GM23338 (cell line): ENCODE results near the gene RANGRF. TPM values are rescaled to one million over a fixed set of nuclear protein-coding genes. Genes with fewer than 3 reads are reported as not detected.

Experiments used
- EZH2 ChIP-seq: fragments of 200-600 bp; sonication (generic); IDR thresholded peaks from one replicate; pipeline ENCODE4 v1.8.0; 2017; ENCODE audit warnings: antibody characterized with exemption, mild to moderate bottlenecking, low read depth; ENCODE audit not compliant: unreplicated experiment
- polyA plus RNA-seq: library from polyadenylated mRNA; unstranded; fragments of >200 nt; fragmentation: Nextera tagmentation; extraction: Ambion mirVana; gene quantifications from 2 replicates; pipeline ENCODE4 v1.2.1, GENCODE V29; 2016
- total RNA-seq: library from RNA; depleted of rRNA; stranded (reverse); fragments of >200 nt; shearing (Covaris generic); gene quantifications from 2 replicates; pipeline ENCODE4 v1.2.3, GENCODE V29; 2014
- TF ChIP-seq, protein P1 (sequence below): IDR thresholded peaks from one replicate; pipeline ENCODE4 v1.6.1; 2018; ENCODE audit warnings: antibody characterized with exemption; ENCODE audit not compliant: unreplicated experiment
- TF ChIP-seq, protein P2 (sequence below): fragments of 250-450 bp; sonication (Bioruptor Pico); IDR thresholded peaks from 2 replicates; pipeline ENCODE4 v1.5.0; 2020; ENCODE audit warnings: mild to moderate bottlenecking, moderate library complexity
- TF ChIP-seq, protein P3 (sequence below), 2 experiments: fragments of 200-600 bp in 1 of 2; sonication (generic) in 1 of 2; conservative IDR thresholded peaks; 2 replicates each; pipeline versions ENCODE4 v1.5.1 to v1.6.1; 2016 to 2017; ENCODE audit warnings: antibody characterized with exemption in 2 of 2, low read depth in 2 of 2, mild to moderate bottlenecking in 2 of 2, moderate library complexity in 1 of 2

The RANGRF gene
- total and polyA plus RNA-seq, 2 experiments from 2014 or later, result 11.2 to 52.4 TPM

GRCh38 chr17:8266648-8267479 lies 21.6 kb upstream of the RANGRF start (continued):
- TF ChIP-seq, protein P1, sequence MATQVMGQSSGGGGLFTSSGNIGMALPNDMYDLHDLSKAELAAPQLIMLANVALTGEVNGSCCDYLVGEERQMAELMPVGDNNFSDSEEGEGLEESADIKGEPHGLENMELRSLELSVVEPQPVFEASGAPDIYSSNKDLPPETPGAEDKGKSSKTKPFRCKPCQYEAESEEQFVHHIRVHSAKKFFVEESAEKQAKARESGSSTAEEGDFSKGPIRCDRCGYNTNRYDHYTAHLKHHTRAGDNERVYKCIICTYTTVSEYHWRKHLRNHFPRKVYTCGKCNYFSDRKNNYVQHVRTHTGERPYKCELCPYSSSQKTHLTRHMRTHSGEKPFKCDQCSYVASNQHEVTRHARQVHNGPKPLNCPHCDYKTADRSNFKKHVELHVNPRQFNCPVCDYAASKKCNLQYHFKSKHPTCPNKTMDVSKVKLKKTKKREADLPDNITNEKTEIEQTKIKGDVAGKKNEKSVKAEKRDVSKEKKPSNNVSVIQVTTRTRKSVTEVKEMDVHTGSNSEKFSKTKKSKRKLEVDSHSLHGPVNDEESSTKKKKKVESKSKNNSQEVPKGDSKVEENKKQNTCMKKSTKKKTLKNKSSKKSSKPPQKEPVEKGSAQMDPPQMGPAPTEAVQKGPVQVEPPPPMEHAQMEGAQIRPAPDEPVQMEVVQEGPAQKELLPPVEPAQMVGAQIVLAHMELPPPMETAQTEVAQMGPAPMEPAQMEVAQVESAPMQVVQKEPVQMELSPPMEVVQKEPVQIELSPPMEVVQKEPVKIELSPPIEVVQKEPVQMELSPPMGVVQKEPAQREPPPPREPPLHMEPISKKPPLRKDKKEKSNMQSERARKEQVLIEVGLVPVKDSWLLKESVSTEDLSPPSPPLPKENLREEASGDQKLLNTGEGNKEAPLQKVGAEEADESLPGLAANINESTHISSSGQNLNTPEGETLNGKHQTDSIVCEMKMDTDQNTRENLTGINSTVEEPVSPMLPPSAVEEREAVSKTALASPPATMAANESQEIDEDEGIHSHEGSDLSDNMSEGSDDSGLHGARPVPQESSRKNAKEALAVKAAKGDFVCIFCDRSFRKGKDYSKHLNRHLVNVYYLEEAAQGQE, result no peak
- TF ChIP-seq, protein P2, sequence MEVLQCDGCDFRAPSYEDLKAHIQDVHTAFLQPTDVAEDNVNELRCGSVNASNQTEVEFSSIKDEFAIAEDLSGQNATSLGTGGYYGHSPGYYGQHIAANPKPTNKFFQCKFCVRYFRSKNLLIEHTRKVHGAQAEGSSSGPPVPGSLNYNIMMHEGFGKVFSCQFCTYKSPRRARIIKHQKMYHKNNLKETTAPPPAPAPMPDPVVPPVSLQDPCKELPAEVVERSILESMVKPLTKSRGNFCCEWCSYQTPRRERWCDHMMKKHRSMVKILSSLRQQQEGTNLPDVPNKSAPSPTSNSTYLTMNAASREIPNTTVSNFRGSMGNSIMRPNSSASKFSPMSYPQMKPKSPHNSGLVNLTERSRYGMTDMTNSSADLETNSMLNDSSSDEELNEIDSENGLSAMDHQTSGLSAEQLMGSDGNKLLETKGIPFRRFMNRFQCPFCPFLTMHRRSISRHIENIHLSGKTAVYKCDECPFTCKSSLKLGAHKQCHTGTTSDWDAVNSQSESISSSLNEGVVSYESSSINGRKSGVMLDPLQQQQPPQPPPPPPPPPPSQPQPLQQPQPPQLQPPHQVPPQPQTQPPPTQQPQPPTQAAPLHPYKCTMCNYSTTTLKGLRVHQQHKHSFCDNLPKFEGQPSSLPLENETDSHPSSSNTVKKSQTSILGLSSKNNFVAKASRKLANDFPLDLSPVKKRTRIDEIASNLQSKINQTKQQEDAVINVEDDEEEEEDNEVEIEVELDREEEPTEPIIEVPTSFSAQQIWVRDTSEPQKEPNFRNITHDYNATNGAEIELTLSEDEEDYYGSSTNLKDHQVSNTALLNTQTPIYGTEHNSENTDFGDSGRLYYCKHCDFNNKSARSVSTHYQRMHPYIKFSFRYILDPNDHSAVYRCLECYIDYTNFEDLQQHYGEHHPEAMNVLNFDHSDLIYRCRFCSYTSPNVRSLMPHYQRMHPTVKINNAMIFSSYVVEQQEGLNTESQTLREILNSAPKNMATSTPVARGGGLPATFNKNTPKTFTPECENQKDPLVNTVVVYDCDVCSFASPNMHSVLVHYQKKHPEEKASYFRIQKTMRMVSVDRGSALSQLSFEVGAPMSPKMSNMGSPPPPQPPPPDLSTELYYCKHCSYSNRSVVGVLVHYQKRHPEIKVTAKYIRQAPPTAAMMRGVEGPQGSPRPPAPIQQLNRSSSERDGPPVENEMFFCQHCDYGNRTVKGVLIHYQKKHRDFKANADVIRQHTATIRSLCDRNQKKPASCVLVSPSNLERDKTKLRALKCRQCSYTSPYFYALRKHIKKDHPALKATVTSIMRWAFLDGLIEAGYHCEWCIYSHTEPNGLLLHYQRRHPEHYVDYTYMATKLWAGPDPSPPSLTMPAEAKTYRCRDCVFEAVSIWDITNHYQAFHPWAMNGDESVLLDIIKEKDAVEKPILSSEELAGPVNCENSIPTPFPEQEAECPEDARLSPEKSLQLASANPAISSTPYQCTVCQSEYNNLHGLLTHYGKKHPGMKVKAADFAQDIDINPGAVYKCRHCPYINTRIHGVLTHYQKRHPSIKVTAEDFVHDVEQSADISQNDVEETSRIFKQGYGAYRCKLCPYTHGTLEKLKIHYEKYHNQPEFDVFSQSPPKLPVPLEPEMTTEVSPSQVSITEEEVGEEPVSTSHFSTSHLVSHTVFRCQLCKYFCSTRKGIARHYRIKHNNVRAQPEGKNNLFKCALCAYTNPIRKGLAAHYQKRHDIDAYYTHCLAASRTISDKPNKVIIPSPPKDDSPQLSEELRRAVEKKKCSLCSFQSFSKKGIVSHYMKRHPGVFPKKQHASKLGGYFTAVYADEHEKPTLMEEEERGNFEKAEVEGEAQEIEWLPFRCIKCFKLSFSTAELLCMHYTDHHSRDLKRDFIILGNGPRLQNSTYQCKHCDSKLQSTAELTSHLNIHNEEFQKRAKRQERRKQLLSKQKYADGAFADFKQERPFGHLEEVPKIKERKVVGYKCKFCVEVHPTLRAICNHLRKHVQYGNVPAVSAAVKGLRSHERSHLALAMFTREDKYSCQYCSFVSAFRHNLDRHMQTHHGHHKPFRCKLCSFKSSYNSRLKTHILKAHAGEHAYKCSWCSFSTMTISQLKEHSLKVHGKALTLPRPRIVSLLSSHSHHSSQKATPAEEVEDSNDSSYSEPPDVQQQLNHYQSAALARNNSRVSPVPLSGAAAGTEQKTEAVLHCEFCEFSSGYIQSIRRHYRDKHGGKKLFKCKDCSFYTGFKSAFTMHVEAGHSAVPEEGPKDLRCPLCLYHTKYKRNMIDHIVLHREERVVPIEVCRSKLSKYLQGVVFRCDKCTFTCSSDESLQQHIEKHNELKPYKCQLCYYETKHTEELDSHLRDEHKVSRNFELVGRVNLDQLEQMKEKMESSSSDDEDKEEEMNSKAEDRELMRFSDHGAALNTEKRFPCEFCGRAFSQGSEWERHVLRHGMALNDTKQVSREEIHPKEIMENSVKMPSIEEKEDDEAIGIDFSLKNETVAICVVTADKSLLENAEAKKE, result no peak
- TF ChIP-seq, protein P3, sequence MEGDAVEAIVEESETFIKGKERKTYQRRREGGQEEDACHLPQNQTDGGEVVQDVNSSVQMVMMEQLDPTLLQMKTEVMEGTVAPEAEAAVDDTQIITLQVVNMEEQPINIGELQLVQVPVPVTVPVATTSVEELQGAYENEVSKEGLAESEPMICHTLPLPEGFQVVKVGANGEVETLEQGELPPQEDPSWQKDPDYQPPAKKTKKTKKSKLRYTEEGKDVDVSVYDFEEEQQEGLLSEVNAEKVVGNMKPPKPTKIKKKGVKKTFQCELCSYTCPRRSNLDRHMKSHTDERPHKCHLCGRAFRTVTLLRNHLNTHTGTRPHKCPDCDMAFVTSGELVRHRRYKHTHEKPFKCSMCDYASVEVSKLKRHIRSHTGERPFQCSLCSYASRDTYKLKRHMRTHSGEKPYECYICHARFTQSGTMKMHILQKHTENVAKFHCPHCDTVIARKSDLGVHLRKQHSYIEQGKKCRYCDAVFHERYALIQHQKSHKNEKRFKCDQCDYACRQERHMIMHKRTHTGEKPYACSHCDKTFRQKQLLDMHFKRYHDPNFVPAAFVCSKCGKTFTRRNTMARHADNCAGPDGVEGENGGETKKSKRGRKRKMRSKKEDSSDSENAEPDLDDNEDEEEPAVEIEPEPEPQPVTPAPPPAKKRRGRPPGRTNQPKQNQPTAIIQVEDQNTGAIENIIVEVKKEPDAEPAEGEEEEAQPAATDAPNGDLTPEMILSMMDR (conservative IDR thresholded peaks at IDR 0.05; ENCODE audit: low read depth in 2 of 2), result no peak
- no peak for TF ChIP-seq EZH2
